HG03103 (cell line): ENCODE measurements around the gene TP63.
"Not testable (repeated sequence)": the region's sequence is repeated elsewhere in the genome, so short reads cannot be mapped to it uniquely, and the experiment has no call there.

Experiments
- ATAC-seq: cut with Tn5 transposase; IDR thresholded peaks from one replicate; pipeline ENCODE4 v1.9.1; 2021; ENCODE audit warnings: low read depth; ENCODE audit not compliant: unreplicated experiment

TP63 gene

DNA sequence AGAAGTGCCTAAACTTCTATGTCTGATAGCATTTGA lies at the start of gene TP63:
TP63 (plus strand) TSS at position 17 of the 36 bp plus-strand sequence. CDS start 127 bp downstream, outside the sequence.
- ATAC-seq: no peak

DNA sequence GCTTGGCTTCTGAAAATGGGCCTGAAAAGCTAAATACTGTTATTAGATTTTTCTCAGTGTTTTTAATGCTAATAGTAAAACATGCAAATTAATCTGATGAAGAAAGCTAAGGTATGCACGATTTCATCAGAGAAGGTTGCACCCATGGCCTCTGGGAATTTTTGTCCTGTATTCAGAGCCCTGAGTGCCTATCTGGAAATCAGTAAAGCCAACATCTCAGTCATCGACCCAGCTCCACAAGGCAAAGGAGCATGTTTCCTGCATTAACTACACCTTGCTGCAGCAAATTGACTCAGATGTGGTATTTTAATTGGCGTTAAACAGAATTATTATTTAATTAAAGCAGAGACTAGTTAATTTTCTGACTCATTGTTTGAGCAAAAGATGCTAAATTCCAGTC lies 49.0 kb upstream of the TP63 start:
- no peak for ATAC-seq

DNA sequence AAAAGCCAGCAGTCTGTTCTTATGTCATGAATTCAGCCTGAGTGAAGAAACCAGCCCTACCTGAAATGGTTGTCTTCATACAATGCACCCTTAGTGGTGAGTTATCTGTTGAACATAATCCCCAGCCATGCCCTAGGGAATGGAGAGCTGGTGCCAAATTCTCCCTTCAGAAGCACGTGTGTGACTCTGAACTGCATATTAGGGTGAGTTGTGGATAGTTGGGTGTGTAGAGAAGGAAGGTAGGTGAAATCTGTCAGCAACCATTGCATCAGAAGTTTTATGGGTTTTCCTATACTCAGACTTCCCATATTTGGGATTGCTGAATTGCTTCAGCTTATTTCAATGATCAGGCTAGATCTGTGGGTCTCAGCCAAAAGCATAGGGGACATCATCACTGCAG lies 46.5 kb upstream of the TP63 start:
- no peak for ATAC-seq

DNA sequence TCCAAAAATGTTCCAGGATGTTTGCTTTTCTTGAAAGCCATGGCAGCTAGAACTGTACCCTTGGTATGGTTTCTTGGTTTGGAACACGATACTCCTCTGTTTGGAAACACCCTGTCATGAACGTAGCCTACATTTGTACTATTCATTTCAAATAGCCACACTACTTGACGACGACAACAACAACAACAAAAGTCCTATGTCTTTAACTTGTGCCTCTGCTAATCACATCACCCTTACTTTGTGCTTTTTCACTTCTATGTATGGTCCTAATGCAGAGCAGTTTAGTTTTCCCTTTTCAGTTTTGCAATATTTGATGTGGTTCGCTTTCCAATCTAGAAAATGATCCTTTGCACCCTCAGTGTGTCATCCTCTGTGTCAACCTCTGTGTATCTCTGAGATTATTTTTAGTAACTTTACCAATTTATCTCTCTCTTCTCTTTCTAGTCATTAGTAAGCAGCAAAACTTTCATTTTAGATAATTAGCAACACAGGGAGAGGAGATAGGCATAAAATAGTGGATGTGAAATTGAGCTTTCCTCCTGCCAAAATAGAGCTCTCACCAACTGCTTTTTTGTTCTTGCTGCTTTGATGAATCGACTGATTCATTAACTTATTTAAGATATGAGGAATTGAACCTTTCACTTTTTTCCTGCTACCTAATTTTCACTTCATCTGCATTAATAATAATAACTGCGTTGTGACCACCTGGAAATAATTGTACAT lies 44.1 kb upstream of the TP63 start:
- peak; percentile 88 for ATAC-seq

DNA sequence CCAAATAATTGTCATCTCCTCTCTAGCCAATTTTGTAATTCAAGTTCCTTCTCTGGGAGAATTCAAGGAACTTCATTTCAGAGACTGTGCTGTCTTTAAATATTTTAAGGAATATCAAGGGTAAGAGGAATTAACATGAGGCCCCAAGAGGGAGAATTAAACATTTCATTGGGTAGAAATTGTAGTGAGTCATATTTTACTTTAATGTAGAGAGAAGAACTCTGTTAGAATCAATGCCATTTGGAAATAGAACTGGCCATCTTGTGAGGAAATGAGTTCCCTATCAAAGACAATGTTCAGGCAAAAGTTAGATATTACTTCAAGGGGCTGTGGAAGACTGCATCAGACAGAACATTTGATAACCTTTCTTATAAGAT lies 43.5 kb upstream of the TP63 start:
- ATAC-seq: no peak

DNA sequence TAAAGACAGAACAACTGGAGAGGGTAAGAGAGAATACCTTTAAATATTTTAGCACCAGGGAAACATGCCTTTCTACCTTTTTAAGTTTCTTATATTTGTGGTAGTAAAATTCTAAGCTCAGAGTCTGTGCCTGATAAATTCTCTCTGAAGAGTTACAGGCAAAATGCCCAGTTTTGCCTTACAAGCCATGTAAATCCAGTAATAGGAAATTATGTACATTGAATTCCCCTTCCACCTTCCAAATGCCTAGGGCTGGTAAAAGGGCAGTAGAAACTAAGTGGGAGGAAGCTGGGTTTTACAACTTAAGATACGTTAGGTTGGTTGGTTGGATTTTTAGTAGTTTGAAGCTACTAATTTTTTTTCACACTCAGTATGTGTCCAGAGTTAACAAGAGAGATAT lies 43.1 kb upstream of the TP63 start:
- ATAC-seq: no peak

DNA sequence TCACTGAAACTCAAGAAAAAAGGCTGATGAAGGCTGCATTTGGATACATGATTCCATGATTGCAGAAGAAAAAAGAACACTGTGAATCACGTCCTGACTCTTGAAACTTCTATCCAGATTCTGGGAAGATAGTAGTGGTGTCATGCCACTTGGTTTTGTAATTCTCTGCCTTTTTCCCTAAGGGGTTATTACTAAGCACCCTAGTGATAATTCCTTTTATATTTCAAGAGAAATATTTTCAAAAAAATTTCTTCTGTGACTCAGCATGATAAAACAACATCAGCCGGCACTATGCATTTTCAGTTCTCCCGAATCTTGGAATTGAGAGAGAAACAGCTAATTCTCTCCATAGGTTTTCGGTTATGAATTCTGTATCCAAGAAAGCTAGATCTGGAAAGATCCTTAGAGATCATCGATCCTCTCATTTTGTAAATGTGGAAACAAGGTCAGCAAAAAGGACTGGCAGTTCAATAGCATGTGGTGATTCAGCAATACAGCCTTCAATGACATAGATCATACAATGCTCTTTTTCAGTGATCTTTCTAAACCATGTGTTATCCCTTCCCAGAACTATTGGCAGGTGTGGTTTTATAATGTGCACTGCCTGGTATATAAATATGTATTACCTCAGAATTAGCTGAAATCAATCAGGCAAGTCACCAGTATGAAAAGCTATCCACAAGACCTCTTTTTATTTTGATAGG lies 42.6 kb upstream of the TP63 start:
- ATAC-seq: no peak

DNA sequence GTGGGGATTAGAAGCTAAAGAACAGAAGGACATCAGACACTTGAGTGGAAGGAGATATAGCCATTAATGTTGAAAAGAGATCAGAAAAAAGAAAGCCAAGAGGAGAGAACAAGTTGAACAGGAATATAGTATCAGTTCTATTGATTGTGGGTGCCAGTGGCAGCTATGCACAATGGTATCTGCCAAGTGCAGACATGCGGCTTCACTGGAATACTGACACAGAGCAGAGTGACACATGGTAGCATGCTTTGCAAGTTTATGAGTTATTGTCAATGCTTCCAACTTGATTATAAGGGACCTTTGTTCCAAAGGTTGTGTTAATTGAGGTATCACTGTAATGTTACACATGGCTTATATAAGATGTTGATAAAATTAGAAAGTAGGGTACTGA lies 42.0 kb upstream of the TP63 start:
- no peak for ATAC-seq

DNA sequence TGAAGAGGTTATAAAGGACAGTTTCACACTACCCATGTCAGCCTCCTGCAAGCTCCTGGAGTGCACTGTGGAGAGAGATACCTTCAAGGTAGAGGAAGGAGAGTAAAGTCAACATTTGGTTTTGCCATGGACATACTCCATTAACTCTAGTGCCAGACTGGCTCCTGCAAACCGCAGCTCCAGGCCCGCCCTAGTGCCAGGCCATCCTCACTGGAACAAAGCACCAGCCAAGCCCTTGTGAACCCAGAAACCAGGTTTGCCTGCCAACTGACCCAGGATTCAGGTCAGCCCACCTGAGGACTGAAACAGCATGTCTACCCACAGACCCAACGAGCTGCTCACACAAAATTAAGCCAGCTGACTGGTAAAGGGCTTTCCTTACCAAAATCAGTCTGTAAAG lies 41.0 kb upstream of the TP63 start:
- no peak for ATAC-seq

DNA sequence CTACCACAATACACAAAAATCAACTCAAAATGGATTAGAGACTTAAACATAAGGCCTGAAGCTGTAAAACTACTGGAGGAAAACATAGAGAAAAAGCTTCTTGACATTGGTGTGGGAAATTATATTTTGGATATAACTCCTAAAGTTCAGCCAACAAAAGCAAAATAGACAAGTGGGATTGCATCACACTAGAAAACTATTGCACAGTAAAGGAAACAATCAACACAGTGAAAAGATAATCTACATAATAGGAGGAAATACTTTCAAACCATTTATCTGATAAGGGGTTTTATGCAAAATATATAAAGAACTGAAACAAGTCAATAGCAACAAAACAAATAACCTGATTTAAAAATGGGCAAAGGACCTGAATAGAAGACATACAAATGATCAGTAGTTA lies 37.6 kb upstream of the TP63 start:
- no peak for ATAC-seq

DNA sequence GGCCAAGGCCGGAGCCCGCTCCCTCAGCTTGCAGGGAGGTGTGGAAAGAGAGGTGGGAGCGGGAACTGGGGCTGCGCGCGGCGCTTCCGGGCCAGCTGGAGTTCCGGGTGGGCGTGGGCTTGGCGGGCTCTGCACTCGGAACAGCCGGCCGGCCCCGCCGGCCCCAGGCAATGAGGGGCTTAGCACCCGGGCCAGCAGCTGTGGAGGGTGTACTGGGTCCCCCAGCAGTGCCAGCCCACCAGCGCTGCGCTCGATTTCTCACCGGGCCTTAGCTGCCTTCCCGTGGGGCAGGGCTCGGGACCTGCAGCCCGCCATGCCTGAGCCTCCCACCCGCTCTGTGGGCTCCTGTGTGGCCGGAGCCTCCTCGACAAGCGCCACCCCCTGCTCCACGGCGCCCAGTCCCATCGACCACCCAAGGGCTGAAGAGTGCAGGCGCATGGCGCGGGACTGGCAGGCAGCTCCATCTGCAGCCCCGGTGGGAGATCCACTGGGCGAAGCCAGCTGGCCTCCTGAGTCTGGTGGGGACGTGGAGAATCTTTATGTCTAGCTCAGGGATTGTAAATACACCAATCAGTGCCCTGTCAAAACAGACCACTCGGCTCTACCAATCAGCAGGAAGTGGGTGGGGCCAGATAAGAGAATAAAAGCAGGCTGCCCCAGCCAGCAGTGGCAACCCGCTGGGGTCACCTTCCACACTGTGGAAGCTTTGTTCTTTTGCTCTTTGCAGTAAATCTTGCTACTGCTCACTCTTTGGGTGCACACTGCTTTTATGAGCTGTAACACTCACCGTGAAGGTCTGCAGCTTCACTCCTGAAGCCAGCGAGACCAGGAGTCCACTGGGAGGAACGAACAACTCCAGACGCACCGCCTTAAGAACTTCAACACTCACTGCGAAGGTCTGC lies 34.9 kb upstream of the TP63 start:
- ATAC-seq: not testable (repeated sequence)

DNA sequence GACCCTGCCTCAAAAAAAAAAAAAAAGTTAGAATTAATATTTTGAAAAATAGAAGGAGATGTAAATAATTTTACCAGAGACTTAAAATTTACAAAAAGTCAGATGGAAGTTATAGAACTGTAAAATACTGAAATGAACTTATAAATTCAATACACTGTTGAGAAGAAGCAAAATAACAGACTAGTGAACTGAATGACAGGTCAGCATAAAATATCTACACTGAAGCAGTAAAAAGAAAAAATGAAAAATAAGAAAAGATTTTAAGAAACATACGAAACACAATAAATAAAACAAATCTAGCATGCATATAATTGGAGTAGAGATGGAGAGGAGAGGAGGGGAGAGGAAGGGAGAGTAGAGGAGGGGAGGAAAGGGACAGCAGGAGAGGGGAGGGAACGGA lies 33.3 kb upstream of the TP63 start:
- ATAC-seq: no peak

DNA sequence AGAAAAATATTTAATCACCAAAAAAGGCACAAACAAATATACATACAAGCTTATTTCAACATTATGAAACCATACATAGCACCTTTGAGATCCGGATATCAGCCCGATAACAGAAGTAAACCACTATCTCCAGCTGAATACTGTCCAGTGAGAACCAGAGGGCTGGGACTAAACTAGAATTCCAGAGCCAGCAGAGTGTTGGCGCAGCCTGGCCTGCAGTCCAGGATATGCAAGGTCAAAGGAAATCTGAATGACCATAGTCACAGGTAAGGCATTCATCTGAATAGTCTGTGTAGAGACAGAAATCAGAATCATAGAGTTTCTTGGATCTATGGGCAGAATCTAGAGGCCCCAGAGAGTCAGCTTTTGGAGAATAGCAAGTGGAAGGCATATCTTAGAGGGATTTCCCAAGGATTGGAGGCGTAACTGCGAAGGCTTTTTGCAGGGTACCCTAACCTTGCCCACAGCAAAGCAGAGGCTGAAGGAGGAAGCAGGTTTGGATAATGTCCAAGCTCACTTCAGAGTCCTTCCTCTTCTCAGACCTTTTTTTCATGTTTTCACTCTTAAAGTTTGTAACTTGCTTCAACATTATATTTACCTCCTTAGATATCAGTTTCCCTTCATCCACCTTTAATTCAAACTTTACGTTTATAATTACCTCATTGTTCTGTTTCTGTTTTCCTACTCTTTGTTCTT lies 32.5 kb upstream of the TP63 start:
- ATAC-seq: no peak

DNA sequence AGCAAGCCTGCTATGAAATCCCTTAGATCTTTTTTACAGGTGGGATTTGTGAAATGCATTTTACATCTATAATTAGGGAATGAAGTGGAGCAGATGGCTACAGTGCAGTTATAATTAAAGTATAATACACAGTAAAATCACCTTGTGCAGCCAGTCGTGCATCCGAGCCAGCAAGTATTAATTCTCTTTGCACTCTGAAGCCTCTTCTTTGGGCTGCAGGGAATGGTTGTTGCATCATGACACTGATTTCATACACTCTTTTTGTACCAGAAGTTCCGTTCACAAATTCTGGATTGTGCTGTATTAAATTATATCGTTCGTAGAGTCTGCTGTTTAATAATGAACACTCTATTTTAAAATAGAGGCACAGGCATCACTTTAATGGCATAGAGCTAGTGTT lies 28.7 kb upstream of the TP63 start:
- no peak for ATAC-seq

DNA sequence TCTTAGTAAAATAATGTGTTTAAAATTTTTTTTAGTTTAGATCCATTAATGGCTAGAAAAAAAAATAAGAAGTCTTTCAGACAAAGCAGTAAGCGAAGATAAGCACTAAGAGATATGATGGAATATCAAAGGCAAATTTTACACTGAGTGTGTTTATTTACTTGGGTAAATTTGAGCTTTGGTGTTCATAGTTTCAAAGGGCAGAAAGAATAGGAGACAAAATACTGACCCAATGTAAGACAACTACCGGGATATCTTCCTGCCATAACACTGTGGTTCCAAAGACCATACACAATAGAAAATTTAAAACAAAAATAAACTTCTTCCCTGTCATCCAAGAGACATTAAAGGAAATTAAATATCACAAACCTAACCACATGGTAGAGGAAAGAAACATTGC lies 25.5 kb upstream of the TP63 start:
- ATAC-seq: no peak

DNA sequence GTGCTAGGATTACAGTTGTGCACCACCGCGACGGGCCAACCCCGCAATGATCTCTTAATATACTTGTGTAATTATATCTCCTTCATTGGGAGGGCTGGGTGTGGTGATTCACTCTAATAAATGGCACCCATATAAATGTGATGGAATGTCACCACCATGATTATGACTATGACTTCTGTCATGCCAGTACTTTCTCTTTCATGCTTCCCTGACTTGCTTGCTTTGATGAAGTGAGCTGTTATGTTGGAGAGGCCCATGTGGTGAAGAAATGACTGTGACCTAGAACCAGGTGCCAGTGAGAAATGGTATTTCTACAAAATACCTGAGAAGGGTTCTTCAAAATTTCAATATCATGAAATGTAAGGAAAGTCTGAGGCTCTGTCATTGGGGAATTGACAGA lies 24.4 kb upstream of the TP63 start:
- ATAC-seq: no peak

DNA sequence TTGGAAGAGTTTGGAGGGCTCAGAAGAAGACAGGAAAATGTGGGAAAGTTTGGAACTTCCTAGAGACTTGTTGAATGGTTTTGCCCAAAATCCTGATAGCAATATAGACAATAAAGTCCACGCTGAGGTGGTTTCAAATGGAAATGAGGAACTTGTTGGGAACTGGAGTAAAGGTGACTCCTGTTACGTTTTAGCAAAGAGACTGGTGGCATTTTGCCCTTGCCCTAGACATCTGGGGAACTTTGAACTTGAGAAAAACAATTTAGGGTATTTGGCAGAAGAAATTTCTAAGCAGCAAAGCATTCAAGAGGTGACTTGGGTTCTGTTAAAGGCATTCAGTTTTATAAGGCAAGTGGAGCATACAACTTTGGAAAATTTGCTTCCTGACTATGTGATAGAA lies 18.5 kb upstream of the TP63 start:
- ATAC-seq: not testable (repeated sequence)

DNA sequence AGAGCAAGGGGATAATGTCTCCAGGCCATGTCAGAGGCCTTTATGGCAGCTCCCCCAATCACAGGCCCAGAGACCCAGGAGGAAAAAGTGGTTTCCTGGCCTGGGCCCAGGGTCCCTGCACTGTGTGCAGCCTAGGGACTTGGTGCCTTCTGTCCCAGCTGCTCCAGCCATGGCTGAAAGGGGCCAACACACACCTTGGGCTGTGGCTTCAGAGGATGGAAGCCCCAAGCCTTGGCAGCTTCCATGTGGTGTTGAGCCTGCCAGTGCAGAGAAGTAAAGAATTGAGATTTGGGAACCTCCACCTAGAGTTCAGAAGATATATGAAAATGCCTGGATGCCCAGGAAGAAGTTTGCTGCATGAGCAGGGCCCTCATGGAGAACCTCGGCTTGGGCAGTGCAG lies 18.1 kb upstream of the TP63 start:
- no peak for ATAC-seq

DNA sequence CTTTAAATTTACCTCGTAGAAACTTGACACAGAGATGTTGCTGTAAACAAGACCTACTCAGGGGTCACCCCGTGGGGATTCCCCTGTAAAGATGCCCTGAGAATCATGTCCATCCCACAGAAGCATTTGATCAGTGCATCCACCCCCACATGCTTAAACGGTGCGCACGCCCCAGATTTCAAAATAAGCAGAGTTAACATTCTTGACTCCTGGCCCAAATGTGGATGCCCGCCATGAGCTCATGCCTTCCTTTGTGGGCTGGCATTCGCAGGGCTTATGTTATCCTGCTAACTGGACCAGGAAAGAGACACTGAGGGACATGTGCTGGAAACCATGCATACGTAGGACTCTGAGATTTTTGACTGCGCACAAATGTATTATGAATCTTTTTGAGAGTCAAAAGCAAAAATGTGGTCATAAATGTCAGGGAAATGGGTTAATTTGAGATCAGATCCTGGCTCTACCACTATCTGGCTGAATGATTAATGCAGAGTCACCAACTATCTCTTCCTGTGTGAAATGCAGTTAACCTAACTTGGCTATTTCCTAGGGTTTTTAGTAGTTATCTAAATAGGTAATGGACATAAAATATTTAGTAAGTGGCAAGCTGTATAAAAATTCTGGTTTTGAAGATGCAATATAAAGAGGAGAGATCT lies 9.1 kb upstream of the TP63 start:
- ATAC-seq: no peak

DNA sequence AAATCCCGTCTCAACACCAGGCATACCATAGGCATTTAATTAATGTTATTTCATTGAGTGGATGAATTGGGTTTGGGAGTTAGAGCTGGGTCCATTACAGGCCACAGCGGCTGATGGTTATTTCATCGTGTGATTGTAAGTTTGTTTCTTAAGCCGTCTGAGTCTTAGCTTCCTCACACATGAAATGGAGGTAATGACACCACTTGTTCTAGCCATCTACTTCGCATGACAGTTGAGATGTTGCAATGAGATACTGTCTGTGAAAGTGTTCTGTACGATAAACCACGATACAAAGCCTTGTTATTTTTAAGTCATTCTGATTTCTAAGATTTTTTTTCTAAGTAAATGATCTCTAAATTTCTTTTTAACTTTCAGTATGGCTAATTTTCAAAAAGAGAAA lies 8.6 kb upstream of the TP63 start:
- no peak for ATAC-seq

DNA sequence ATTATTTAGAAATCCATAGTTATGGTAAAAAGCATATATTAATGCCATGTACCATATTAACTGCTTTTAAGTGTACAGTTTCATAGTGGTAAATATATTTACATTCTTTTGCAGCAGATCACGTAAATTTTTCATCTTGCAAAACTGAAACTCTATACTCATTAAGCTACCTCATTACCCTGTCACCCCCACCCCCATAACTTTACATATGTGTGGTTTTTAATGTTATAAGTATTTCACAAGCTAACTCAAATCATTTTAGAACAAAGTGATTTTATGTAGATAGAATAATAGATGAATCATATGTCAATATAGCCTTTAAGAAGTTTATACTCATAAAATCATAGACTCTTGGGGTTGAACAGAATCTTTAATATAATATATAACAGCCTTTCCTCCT lies 7.1 kb upstream of the TP63 start:
- no peak for ATAC-seq
